Esophagus squamous epithelium (tissue), 4 donors: ENCODE data around the gene GREB1L.

Source experiments
- CTCF ChIP-seq, 6 experiments: fragments of 450-650 bp in 4 of 6; fragments of 200-600 bp in 2 of 6; sonication (generic) in 2 of 6; IDR thresholded peaks; one replicate each; pipeline ENCODE4 v1.5.1; 2016 to 2019; ENCODE audit warnings: antibody characterized with exemption in 6 of 6, mild to moderate bottlenecking in 4 of 6, moderate library complexity in 4 of 6
- POLR2A ChIP-seq, 4 donors: fragments of 450-650 bp; IDR thresholded peaks; one replicate each; pipeline ENCODE4 v1.6.1; 2017; ENCODE audit warnings: antibody characterized with exemption in 4 of 4, mild to moderate bottlenecking in 4 of 4, moderate library complexity in 3 of 4

GRCh38 chr18:21260621-21261020, 18.6 kb downstream of the GREB1L start:
- TF ChIP-seq CTCF (IDR thresholded peaks at IDR 0.05): no peak
- TF ChIP-seq POLR2A (IDR thresholded peaks at IDR 0.05): no peak
